HAP-1 (cell line): Measurements from ENCODE around the gene XKR8.

Experiments
- DNase-seq, 2 experiments: peaks; one replicate each; pipeline ENCODE4 v3.0.0-alpha.2; 2016 to 2020; ENCODE audit warnings: low spot score in 2 of 2
- H3K27me3 ChIP-seq: fragments of 250-450 bp; sonication (Bioruptor Pico); 2 replicates; pipeline ENCODE4 v1.5.1; 2020; ENCODE audit warnings: low read depth, mild to moderate bottlenecking, moderate library complexity
- H3K36me3 ChIP-seq: fragments of 250-450 bp; sonication (Bioruptor Pico); replicated peaks from 2 replicates; pipeline ENCODE4 v1.5.1; 2020; ENCODE audit warnings: mild to moderate bottlenecking
- H3K4me1 ChIP-seq: fragments of 250-450 bp; sonication (Bioruptor Pico); 2 replicates; pipeline ENCODE4 v1.5.1; 2020; ENCODE audit warnings: mild to moderate bottlenecking
- H3K4me3 ChIP-seq: fragments of 250-450 bp; sonication (Bioruptor Pico); 2 replicates; pipeline ENCODE4 v1.5.1; 2020; ENCODE audit warnings: mild to moderate bottlenecking, moderate library complexity
- H3K9me3 ChIP-seq: fragments of 250-450 bp; sonication (Bioruptor Pico); 2 replicates; pipeline ENCODE4 v1.5.1; 2020; ENCODE audit warnings: mild to moderate bottlenecking, moderate library complexity
- in situ Hi-C: fragments of 300-500 bp; cut with MboI; formaldehyde crosslinking; loops from 3 replicates; pipeline ENCODE4 v1.14.3; 2020; ENCODE audit warnings: low sequenced_read_pairs, inconsistent platforms, mixed read lengths

Gene XKR8

GRCh38 chr1:27959792-27960603 lies at the start of gene XKR8:
Gene XKR8, plus strand, starts transcription at chr1:27959973. Its CDS starts 97 bp downstream, at chr1:27960070.
- Histone ChIP-seq H3K36me3 (no peaks in the 10 kb centered on the region), H3K4me1 (peaks cover 8% of the 10 kb centered on the region), H3K4me3 (peak within 1 kb of the TSS; percentile 49), H3K9me3 (no peaks in the 10 kb centered on the region), H3K27me3 (no peaks in the 10 kb centered on the region)
- in situ Hi-C loops = no loop called here
- peak; percentile 75 to 89 for DNase-seq

- peaks cover 59% of the 10 kb centered on the region for H3K36me3 ChIP-seq
- no peak overlapping the region for H3K4me3 ChIP-seq
- H3K27me3 ChIP-seq = no peaks in the 10 kb centered on the region
- H3K9me3 ChIP-seq = peaks cover 5% of the 10 kb centered on the region
- no peaks in the 10 kb centered on the region for H3K4me1 ChIP-seq
- no peak for DNase-seq
- in situ Hi-C loops = no loop called here
Observed at GRCh38 chr1:27912429-27912828, 47.3 kb upstream of the XKR8 start.

GRCh38 chr1:27915082-27915575 lies 44.6 kb upstream of the XKR8 start:
- in situ Hi-C loops = no loop called here
- Histone ChIP-seq H3K27me3 (peaks cover 8% of the 10 kb centered on the region; the same call in 1 of the 2 replicates), H3K4me3 (peak overlapping the region; percentile 92; the same call in 1 of the 2 replicates)

GRCh38 chr1:27922272-27922671 lies 37.5 kb upstream of the XKR8 start:
- in situ Hi-C loops = no loop called here
- Histone ChIP-seq H3K4me1 (no peaks in the 10 kb centered on the region), H3K36me3 (no peaks in the 10 kb centered on the region), H3K4me3 (no peak overlapping the region), H3K27me3 (peaks cover 8% of the 10 kb centered on the region; the same call in 1 of the 2 replicates), H3K9me3 (no peaks in the 10 kb centered on the region)
- no peak for DNase-seq

More at GRCh38 chr1:27915082-27915575, 44.6 kb upstream of the XKR8 start:
- no peak for DNase-seq
- peaks cover 5% of the 10 kb centered on the region for H3K9me3 ChIP-seq
- no peaks in the 10 kb centered on the region for H3K4me1 ChIP-seq
- peaks cover 33% of the 10 kb centered on the region for H3K36me3 ChIP-seq

GRCh38 chr1:27928216-27928954 lies 31.4 kb upstream of the XKR8 start:
- Histone ChIP-seq H3K9me3 (no peaks in the 10 kb centered on the region), H3K36me3 (no peaks in the 10 kb centered on the region), H3K27me3 (no peaks in the 10 kb centered on the region; the same call in 1 of the 2 replicates), H3K4me3 (no peak overlapping the region), H3K4me1 (no peaks in the 10 kb centered on the region)
- in situ Hi-C loops = no loop called here
- no peak for DNase-seq

GRCh38 chr1:27931184-27931583 lies 28.6 kb upstream of the XKR8 start:
- no peaks in the 10 kb centered on the region; the same call in 1 of the 2 replicates for H3K27me3 ChIP-seq
- no peak for DNase-seq
- no peak overlapping the region for H3K4me3 ChIP-seq
- no peaks in the 10 kb centered on the region for H3K9me3 ChIP-seq
- H3K36me3 ChIP-seq = no peaks in the 10 kb centered on the region
- in situ Hi-C loops = no loop called here
- no peaks in the 10 kb centered on the region for H3K4me1 ChIP-seq

GRCh38 chr1:27931759-27932158 lies 28.0 kb upstream of the XKR8 start:
- Histone ChIP-seq H3K4me1 (no peaks in the 10 kb centered on the region), H3K27me3 (no peaks in the 10 kb centered on the region; the same call in 1 of the 2 replicates), H3K9me3 (no peaks in the 10 kb centered on the region), H3K36me3 (no peaks in the 10 kb centered on the region), H3K4me3 (no peak overlapping the region)
- in situ Hi-C loops = no loop called here
- no peak for DNase-seq

GRCh38 chr1:27934818-27935549 lies 24.8 kb upstream of the XKR8 start, which contains the start of gene SMPDL3B:
Gene SMPDL3B, plus strand, starts transcription at chr1:27935000. Its CDS starts 184 bp downstream, at chr1:27935184.
- Histone ChIP-seq H3K4me1 (no peaks in the 10 kb centered on the region), H3K27me3 (no peaks in the 10 kb centered on the region), H3K4me3 (peak within 1 kb of the TSS; percentile 22), H3K36me3 (no peaks in the 10 kb centered on the region), H3K9me3 (no peaks in the 10 kb centered on the region)
- DNase-seq = peak; percentile 55 to 79
- in situ Hi-C loops = no loop called here

GRCh38 chr1:27935721-27936120 lies 24.1 kb upstream of the XKR8 start:
- no peaks in the 10 kb centered on the region for H3K27me3 ChIP-seq
- no peaks in the 10 kb centered on the region for H3K9me3 ChIP-seq
- no peak for DNase-seq
- no peak overlapping the region for H3K4me3 ChIP-seq
- no peaks in the 10 kb centered on the region for H3K4me1 ChIP-seq
- no peaks in the 10 kb centered on the region for H3K36me3 ChIP-seq
- in situ Hi-C loops = no loop called here

- Histone ChIP-seq H3K36me3 (no peaks in the 10 kb centered on the region), H3K9me3 (no peaks in the 10 kb centered on the region), H3K27me3 (no peaks in the 10 kb centered on the region), H3K4me3 (no peak overlapping the region), H3K4me1 (no peaks in the 10 kb centered on the region)
- in situ Hi-C loops = no loop called here
- no peak for DNase-seq
Observed at GRCh38 chr1:27936370-27936769, 23.4 kb upstream of the XKR8 start.

GRCh38 chr1:27937524-27937836 lies 22.3 kb upstream of the XKR8 start:
- Histone ChIP-seq H3K36me3 (no peaks in the 10 kb centered on the region), H3K9me3 (no peaks in the 10 kb centered on the region), H3K4me3 (no peak overlapping the region), H3K27me3 (no peaks in the 10 kb centered on the region), H3K4me1 (no peaks in the 10 kb centered on the region)
- DNase-seq = no peak
- in situ Hi-C loops = no loop called here

- in situ Hi-C loops = no loop called here
- no peaks in the 10 kb centered on the region for H3K4me1 ChIP-seq
Observed at GRCh38 chr1:27938488-27938887, 21.3 kb upstream of the XKR8 start.

GRCh38 chr1:27940297-27940696 lies 19.5 kb upstream of the XKR8 start:
- in situ Hi-C loops = no loop called here
- H3K4me1 ChIP-seq = no peaks in the 10 kb centered on the region
- H3K27me3 ChIP-seq = no peaks in the 10 kb centered on the region
- H3K9me3 ChIP-seq = no peaks in the 10 kb centered on the region
- peak in 1 of 2 experiments; percentile 75 for DNase-seq
- H3K36me3 ChIP-seq = no peaks in the 10 kb centered on the region
- no peak overlapping the region for H3K4me3 ChIP-seq

More at GRCh38 chr1:27938488-27938887, 21.3 kb upstream of the XKR8 start:
- no peak for DNase-seq
- no peak overlapping the region for H3K4me3 ChIP-seq
- no peaks in the 10 kb centered on the region for H3K27me3 ChIP-seq
- no peaks in the 10 kb centered on the region for H3K36me3 ChIP-seq
- no peaks in the 10 kb centered on the region for H3K9me3 ChIP-seq
